Measurements from ENCODE around the gene DIP2C. TPM values are rescaled to one million over a fixed set of nuclear protein-coding genes. Genes with fewer than 3 reads are reported as not detected.

The DIP2C gene
- total RNA-seq, 1 experiment from 2014 or later: 11.0 TPM

- Mint-ChIP-seq H3K27ac (no peak overlapping the region), H3K36me3 (no peaks in the 10 kb centered on the region; the same call in 1 of the 2 replicates)
- CTCF ChIA-PET: interaction anchor here (1.1 to 2.4 kb wide), 2 partner anchors 284 to 311 kb away, joined by 4 to 11 read pairs; no protein-coding TSS in a partner anchor
These were observed 184.7 kb downstream of the DIP2C start for GRCh38 chr10:504806-505205.

More at GRCh38 chr10:504806-505205, 184.7 kb downstream of the DIP2C start:
- POLR2A ChIA-PET: no interaction called here
- TF ChIP-seq ZNF532 (CRISPR knock-in tag; IDR thresholded peaks at IDR 0.05; ENCODE audit: borderline replicate concordance) (no peak), ATF1 (CRISPR knock-in tag; IDR thresholded peaks at IDR 0.05) (no peak), NR2C2 (CRISPR knock-in tag; IDR thresholded peaks at IDR 0.05) (no peak), JAZF1 (CRISPR knock-in tag; IDR thresholded peaks at IDR 0.05) (no peak), ATF2 (CRISPR knock-in tag; IDR thresholded peaks at IDR 0.05; ENCODE audit: borderline replicate concordance, low read depth) (no peak), MYBL2 (CRISPR knock-in tag; IDR thresholded peaks at IDR 0.05) (no peak), ZBTB43 (CRISPR knock-in tag; IDR thresholded peaks at IDR 0.05) (no peak)
- TF ChIP-seq, protein P1, sequence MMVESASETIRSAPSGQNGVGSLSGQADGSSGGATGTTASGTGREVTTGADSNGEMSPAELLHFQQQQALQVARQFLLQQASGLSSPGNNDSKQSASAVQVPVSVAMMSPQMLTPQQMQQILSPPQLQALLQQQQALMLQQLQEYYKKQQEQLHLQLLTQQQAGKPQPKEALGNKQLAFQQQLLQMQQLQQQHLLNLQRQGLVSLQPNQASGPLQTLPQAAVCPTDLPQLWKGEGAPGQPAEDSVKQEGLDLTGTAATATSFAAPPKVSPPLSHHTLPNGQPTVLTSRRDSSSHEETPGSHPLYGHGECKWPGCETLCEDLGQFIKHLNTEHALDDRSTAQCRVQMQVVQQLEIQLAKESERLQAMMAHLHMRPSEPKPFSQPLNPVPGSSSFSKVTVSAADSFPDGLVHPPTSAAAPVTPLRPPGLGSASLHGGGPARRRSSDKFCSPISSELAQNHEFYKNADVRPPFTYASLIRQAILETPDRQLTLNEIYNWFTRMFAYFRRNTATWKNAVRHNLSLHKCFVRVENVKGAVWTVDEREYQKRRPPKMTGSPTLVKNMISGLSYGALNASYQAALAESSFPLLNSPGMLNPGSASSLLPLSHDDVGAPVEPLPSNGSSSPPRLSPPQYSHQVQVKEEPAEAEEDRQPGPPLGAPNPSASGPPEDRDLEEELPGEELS (CRISPR knock-in tag; IDR thresholded peaks at IDR 0.05): no peak
- TF ChIP-seq, protein P2, sequence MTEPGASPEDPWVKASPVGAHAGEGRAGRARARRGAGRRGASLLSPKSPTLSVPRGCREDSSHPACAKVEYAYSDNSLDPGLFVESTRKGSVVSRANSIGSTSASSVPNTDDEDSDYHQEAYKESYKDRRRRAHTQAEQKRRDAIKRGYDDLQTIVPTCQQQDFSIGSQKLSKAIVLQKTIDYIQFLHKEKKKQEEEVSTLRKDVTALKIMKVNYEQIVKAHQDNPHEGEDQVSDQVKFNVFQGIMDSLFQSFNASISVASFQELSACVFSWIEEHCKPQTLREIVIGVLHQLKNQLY (CRISPR knock-in tag; IDR thresholded peaks at IDR 0.05): no peak
- ATAC-seq: no peak
- H3K4me1 Mint-ChIP-seq: no peaks in the 10 kb centered on the region
- H3K9me3 Mint-ChIP-seq: no peaks in the 10 kb centered on the region
- H3K27me3 Mint-ChIP-seq (ENCODE audit: low read depth): peaks cover 94% of the 10 kb centered on the region
- H3K4me3 Mint-ChIP-seq: no peak overlapping the region
- DNase-seq (ENCODE audit: low spot score): no peak

Data from WTC11 (cell line).